SKM-1 treated with dmso at 0.1 percent for 144 hours (cell line): ENCODE data around the gene PDE4DIP.
"Not testable (repeated sequence)": the region's sequence is repeated elsewhere in the genome, so short reads cannot be mapped to it uniquely, and the experiment has no call there.

ENCODE experiments used
- DNase-seq: peaks from one replicate; lab custom pipeline; 2025; ENCODE audit not compliant: unreplicated experiment; lab: John Stamatoyannopoulos, UW

The PDE4DIP gene

GRCh38 chr1:148844220-148844619, at the start of gene PDE4DIP:
Gene PDE4DIP, plus strand, starts transcription at chr1:148844428. Its CDS starts 347 bp downstream, at chr1:148844775.
- not testable (repeated sequence) for DNase-seq

GRCh38 chr1:148808268-148808928, 35.8 kb upstream of the PDE4DIP start:
- DNase-seq, result not testable (repeated sequence)

- not testable (repeated sequence) for DNase-seq
Measured at GRCh38 chr1:148808929-148809283, 35.3 kb upstream of the PDE4DIP start.

GRCh38 chr1:148822180-148822579, 22.0 kb upstream of the PDE4DIP start:
- not testable (repeated sequence) for DNase-seq

- not testable (repeated sequence) for DNase-seq
Measured at GRCh38 chr1:148823822-148824221, 20.4 kb upstream of the PDE4DIP start.

GRCh38 chr1:148825029-148825428, 19.2 kb upstream of the PDE4DIP start:
- DNase-seq, result not testable (repeated sequence)

GRCh38 chr1:148828531-148828930, 15.7 kb upstream of the PDE4DIP start:
- DNase-seq, result not testable (repeated sequence)

- DNase-seq, result not testable (repeated sequence)
Measured at GRCh38 chr1:148828962-148829361, 15.3 kb upstream of the PDE4DIP start.

- not testable (repeated sequence) for DNase-seq
Measured at GRCh38 chr1:148829365-148829764, 14.9 kb upstream of the PDE4DIP start.

GRCh38 chr1:148841262-148841661, 3.0 kb upstream of the PDE4DIP start:
- DNase-seq, result not testable (repeated sequence)

GRCh38 chr1:148844651-148845050, 423 bp downstream of the PDE4DIP start:
- DNase-seq, result not testable (repeated sequence)

GRCh38 chr1:148845068-148845467, 840 bp downstream of the PDE4DIP start:
- DNase-seq, result not testable (repeated sequence)

- DNase-seq, result not testable (repeated sequence)
Measured at GRCh38 chr1:148850347-148850746, 6.1 kb downstream of the PDE4DIP start.

- not testable (repeated sequence) for DNase-seq
Measured at GRCh38 chr1:148850840-148851239, 6.6 kb downstream of the PDE4DIP start.

- not testable (repeated sequence) for DNase-seq
Measured at GRCh38 chr1:148851684-148852083, 7.5 kb downstream of the PDE4DIP start.

- not testable (repeated sequence) for DNase-seq
Measured at GRCh38 chr1:148853363-148853762, 9.1 kb downstream of the PDE4DIP start.

- DNase-seq, result not testable (repeated sequence)
Measured at GRCh38 chr1:148854063-148854462, 9.8 kb downstream of the PDE4DIP start.

GRCh38 chr1:148855367-148855766, 11.1 kb downstream of the PDE4DIP start:
- not testable (repeated sequence) for DNase-seq

- not testable (repeated sequence) for DNase-seq
Measured at GRCh38 chr1:148860049-148860448, 15.8 kb downstream of the PDE4DIP start.

GRCh38 chr1:148860579-148861259, 16.5 kb downstream of the PDE4DIP start:
- not testable (repeated sequence) for DNase-seq

GRCh38 chr1:148862590-148862989, 18.4 kb downstream of the PDE4DIP start:
- not testable (repeated sequence) for DNase-seq

- DNase-seq, result not testable (repeated sequence)
Measured at GRCh38 chr1:148868924-148869633, 24.9 kb downstream of the PDE4DIP start.
